ENCODE results near the gene DLX4. TPM values are rescaled to one million over a fixed set of nuclear protein-coding genes. Genes with fewer than 3 reads are reported as not detected.

Gene DLX4
- total RNA-seq, 1 experiment from 2014 or later: 1.3 TPM

DNA sequence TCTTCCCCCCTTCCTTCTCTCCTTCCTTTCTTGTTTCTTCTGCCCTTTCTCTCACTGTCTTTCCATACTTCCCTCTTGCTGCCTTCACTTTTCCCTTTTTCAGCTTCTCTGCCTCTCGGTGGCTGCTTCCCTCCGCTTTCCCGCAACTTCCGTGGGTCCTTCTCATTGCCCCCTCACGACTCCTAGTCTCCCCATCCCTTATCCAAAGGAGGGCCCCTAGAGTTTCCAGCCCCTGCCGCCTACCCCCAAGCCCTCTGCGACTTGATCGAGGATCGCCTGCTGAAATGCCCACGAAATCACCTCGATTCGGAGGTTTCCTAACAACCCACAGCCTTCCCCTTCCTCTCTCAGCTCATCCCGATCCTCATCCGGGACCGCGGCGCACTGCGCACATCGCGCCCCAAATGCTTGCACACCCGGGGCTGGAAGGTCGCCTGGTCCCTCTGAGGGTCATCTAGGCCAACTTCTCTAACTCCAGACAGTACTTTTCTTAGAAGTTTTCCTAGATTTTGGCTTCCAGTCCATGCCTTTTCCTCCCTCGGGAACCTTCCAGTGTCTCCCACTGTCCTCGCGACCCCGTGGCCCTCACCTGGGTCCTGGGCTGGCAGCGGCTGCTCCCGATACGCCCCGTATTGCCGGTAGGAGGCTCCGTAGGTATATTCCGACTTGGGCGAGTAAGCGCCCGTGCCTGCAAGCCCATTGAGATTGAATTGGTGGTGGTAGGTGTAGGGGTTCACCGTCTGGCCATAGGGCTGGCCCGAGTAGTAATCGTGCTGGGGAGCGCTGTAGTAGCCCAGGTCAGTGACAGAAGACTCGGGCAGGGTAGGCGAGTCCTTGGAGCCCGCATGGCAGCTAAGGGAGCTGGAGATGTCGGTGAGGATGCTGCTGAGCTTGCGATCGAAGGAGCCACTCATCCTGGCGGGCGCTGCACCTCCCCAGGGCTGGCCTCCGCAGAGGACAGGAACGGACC lies 25.4 kb downstream of the DLX4 start (continued):
- TF ChIP-seq, protein P1, sequence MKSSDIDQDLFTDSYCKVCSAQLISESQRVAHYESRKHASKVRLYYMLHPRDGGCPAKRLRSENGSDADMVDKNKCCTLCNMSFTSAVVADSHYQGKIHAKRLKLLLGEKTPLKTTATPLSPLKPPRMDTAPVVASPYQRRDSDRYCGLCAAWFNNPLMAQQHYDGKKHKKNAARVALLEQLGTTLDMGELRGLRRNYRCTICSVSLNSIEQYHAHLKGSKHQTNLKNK (CRISPR knock-in tag; IDR thresholded peaks at IDR 0.05): no peak
- TF ChIP-seq, protein P2, sequence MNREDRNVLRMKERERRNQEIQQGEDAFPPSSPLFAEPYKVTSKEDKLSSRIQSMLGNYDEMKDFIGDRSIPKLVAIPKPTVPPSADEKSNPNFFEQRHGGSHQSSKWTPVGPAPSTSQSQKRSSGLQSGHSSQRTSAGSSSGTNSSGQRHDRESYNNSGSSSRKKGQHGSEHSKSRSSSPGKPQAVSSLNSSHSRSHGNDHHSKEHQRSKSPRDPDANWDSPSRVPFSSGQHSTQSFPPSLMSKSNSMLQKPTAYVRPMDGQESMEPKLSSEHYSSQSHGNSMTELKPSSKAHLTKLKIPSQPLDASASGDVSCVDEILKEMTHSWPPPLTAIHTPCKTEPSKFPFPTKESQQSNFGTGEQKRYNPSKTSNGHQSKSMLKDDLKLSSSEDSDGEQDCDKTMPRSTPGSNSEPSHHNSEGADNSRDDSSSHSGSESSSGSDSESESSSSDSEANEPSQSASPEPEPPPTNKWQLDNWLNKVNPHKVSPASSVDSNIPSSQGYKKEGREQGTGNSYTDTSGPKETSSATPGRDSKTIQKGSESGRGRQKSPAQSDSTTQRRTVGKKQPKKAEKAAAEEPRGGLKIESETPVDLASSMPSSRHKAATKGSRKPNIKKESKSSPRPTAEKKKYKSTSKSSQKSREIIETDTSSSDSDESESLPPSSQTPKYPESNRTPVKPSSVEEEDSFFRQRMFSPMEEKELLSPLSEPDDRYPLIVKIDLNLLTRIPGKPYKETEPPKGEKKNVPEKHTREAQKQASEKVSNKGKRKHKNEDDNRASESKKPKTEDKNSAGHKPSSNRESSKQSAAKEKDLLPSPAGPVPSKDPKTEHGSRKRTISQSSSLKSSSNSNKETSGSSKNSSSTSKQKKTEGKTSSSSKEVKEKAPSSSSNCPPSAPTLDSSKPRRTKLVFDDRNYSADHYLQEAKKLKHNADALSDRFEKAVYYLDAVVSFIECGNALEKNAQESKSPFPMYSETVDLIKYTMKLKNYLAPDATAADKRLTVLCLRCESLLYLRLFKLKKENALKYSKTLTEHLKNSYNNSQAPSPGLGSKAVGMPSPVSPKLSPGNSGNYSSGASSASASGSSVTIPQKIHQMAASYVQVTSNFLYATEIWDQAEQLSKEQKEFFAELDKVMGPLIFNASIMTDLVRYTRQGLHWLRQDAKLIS (CRISPR knock-in tag; IDR thresholded peaks at IDR 0.05; ENCODE audit: borderline replicate concordance): no peak

DNA sequence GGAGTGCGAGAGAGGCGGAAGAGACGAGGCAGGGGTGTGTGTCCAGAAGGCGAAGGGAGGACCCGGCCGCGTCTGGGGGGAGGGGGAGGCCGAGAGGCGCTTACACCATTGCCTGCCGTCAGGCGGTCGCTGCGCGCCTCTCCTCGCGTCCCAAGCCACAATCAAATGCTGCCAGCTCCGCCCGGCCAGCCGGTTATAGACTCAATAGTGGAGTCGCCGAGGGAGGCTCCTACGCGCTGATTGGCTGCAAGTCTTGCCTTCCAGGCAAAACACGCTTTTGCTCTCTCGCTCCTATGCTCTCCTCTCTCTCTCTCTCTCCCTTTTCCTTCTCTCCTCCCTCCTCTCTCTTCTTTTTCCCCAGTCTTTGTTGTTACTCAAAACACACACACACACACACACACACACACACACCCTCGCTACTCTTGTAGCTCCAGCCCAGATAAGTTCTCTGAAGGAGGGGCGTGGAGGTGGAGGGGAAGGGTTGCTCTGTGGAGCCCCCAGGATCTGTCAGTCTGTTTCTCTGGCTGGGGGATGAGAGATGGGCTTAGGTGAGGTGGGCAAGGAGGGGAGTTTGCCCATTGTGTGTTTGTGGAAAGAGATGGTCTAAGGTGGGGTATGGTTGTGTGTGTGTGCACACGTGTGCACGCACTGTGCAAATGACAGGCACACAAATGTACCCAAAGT lies 26.2 kb downstream of the DLX4 start, which contains the start of gene DLX3:
DLX3 (minus strand) TSS at position 170 of the 684 bp plus-strand sequence. CDS start 226 bp downstream, outside the sequence.
- no peak within 1 kb of the TSS for H3K27ac Mint-ChIP-seq
- H3K27me3 Mint-ChIP-seq (ENCODE audit: low read depth): peaks cover 91% of the 10 kb centered on the region
- TF ChIP-seq KAT7 (CRISPR knock-in tag; IDR thresholded peaks at IDR 0.05; ENCODE audit: borderline replicate concordance) (no peak), JAZF1 (CRISPR knock-in tag; IDR thresholded peaks at IDR 0.05) (no peak), ETV6 (CRISPR knock-in tag; IDR thresholded peaks at IDR 0.05) (0 out of 2 replicates have a peak, but pooled peaks have one; percentile 36), SP1 (CRISPR knock-in tag; conservative IDR thresholded peaks at IDR 0.05) (no peak; the same call in 1 of the 2 replicates), ZBTB21 (CRISPR knock-in tag; IDR thresholded peaks at IDR 0.05; ENCODE audit: borderline replicate concordance) (no peak), FOXP1 (CRISPR knock-in tag; IDR thresholded peaks at IDR 0.05; ENCODE audit: borderline replicate concordance) (no peak)
- TF ChIP-seq, protein P3, sequence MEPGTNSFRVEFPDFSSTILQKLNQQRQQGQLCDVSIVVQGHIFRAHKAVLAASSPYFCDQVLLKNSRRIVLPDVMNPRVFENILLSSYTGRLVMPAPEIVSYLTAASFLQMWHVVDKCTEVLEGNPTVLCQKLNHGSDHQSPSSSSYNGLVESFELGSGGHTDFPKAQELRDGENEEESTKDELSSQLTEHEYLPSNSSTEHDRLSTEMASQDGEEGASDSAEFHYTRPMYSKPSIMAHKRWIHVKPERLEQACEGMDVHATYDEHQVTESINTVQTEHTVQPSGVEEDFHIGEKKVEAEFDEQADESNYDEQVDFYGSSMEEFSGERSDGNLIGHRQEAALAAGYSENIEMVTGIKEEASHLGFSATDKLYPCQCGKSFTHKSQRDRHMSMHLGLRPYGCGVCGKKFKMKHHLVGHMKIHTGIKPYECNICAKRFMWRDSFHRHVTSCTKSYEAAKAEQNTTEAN (CRISPR knock-in tag; IDR thresholded peaks at IDR 0.05): peak; percentile 31; the same call in 1 of the 2 replicates
- TF ChIP-seq, protein P4, sequence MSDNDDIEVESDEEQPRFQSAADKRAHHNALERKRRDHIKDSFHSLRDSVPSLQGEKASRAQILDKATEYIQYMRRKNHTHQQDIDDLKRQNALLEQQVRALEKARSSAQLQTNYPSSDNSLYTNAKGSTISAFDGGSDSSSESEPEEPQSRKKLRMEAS (CRISPR knock-in tag; IDR thresholded peaks at IDR 0.05): peak; percentile 69
- no peaks in the 10 kb centered on the region for H3K36me3 Mint-ChIP-seq
- ChIA-PET CTCF (interaction anchor here (0.6 to 8.1 kb wide), 27 partner anchors 9 to 438 kb away, joined by 3 to 269 read pairs (median 7); partner anchors contain the start of genes DLX4 and ITGA3), POLR2A (interaction anchor here (0.9 to 1.3 kb wide), 3 partner anchors 96 to 134 kb away, joined by 3 to 5 read pairs (median 4); no protein-coding TSS in a partner anchor)
- peak within 1 kb of the TSS; percentile 72 for H3K4me3 Mint-ChIP-seq
- H3K4me1 Mint-ChIP-seq: peaks cover 33% of the 10 kb centered on the region
- DNase-seq (ENCODE audit: low spot score) (peak; percentile 88), ATAC-seq (peak; percentile 62)
- H3K9me3 Mint-ChIP-seq: no peaks in the 10 kb centered on the region

DNA sequence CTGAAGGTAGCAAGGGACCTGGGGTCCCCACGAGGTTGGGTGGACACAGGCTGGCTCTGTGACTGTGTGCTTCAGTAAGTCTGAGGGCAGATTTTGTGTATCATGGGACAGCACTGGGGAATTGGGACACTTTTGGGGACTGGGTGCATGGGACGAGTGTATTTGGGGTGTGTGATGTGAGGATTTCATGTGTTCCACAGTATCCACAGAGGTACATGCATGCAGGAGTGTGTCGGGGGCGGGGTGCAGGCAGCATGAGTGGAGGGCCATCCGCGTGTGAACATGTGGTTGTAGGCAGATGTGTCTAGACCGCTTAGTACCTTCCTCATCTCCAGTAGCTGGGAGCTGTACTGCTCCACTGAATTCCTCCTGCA lies 27.1 kb downstream of the DLX4 start:
- no peak for ATAC-seq
- no peak for DNase-seq (ENCODE audit: low spot score)
- no peak overlapping the region for H3K27ac Mint-ChIP-seq

More for the DNA sequence above, 27.1 kb downstream of the DLX4 start:
- peaks cover 33% of the 10 kb centered on the region for H3K4me1 Mint-ChIP-seq
- ChIA-PET POLR2A (no interaction called here), CTCF (interaction anchor here (0.6 to 8.1 kb wide), 40 partner anchors 8 to 440 kb away, joined by 3 to 269 read pairs (median 8); partner anchors contain the start of gene DLX4)
- peak overlapping the region; percentile 65 for H3K4me3 Mint-ChIP-seq
- H3K27me3 Mint-ChIP-seq (ENCODE audit: low read depth): peaks cover 91% of the 10 kb centered on the region
- TF ChIP-seq CREB1 (CRISPR knock-in tag; IDR thresholded peaks at IDR 0.05): no peak
- TF ChIP-seq, protein P5, sequence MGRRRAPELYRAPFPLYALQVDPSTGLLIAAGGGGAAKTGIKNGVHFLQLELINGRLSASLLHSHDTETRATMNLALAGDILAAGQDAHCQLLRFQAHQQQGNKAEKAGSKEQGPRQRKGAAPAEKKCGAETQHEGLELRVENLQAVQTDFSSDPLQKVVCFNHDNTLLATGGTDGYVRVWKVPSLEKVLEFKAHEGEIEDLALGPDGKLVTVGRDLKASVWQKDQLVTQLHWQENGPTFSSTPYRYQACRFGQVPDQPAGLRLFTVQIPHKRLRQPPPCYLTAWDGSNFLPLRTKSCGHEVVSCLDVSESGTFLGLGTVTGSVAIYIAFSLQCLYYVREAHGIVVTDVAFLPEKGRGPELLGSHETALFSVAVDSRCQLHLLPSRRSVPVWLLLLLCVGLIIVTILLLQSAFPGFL (CRISPR knock-in tag; IDR thresholded peaks at IDR 0.05; ENCODE audit: borderline replicate concordance): no peak
- TF ChIP-seq, protein P6, sequence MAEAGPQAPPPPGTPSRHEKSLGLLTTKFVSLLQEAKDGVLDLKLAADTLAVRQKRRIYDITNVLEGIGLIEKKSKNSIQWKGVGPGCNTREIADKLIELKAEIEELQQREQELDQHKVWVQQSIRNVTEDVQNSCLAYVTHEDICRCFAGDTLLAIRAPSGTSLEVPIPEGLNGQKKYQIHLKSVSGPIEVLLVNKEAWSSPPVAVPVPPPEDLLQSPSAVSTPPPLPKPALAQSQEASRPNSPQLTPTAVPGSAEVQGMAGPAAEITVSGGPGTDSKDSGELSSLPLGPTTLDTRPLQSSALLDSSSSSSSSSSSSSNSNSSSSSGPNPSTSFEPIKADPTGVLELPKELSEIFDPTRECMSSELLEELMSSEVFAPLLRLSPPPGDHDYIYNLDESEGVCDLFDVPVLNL (CRISPR knock-in tag; IDR thresholded peaks at IDR 0.05; ENCODE audit: borderline replicate concordance, low read depth): no peak
- H3K9me3 Mint-ChIP-seq: no peaks in the 10 kb centered on the region
- H3K36me3 Mint-ChIP-seq: no peaks in the 10 kb centered on the region
